HCT116 (cell line): ENCODE results near the gene PCDH9. TPM values are rescaled to one million over a fixed set of nuclear protein-coding genes. Genes with fewer than 3 reads are reported as not detected.

ENCODE experiments used
- ATAC-seq: fragments of 200-7000 bp; cut with Tn5 transposase; 2 replicates; pipeline ENCODE4 v1.9.1; 2020; ENCODE audit warnings: mild to moderate bottlenecking, moderate library complexity
- BruUV-seq: library from RNA; stranded (reverse); fragments of 400-500 nt; replicated peaks from 2 replicates; lab custom pipeline; 2021; lab: Mats Ljungman, UMichigan
- CTCF ChIA-PET: fragments of 300-600 bp; sonication (Branson Sonifier 250); formaldehyde crosslinking; loops from one replicate; lab custom pipeline; 2021; ENCODE audit warnings: antibody characterized with exemption; lab: Charles Lee
- POLR2A ChIA-PET: fragments of 300-600, 350-600 bp; sonication (Branson Sonifier 250); formaldehyde crosslinking; loops from one replicate; lab custom pipeline; 2021; ENCODE audit warnings: antibody characterized with exemption; lab: Charles Lee
- RAD21 ChIA-PET, 2 experiments: fragments of 300-600 bp; sonication (Branson Sonifier 250); formaldehyde crosslinking; loops; one replicate each; lab custom pipeline; 2023; ENCODE audit warnings: low total read pairs in 2 of 2; ENCODE audit not compliant: uncharacterized antibody in 2 of 2, unreplicated experiment in 2 of 2, low non-redundant PET in 1 of 2; lab: Charles Lee
- DNase-seq: peaks from one replicate; pipeline ENCODE4 v3.0.0-alpha.2; 2010; ENCODE audit warnings: low read depth, low spot score
- H2AFZ ChIP-seq: fragments of 200-600 bp; shearing (Covaris generic), sonication (generic); 2 replicates; pipeline ENCODE4 v1.6.1; 2017; ENCODE audit warnings: low read depth, mixed run types, mixed read lengths, antibody characterized with exemption, low read length; ENCODE audit not compliant: poor library complexity, severe bottlenecking
- H3K27ac ChIP-seq: 2 replicates; pipeline ENCODE4 v1.5.1; 2012; ENCODE audit warnings: low read depth, low read length
- H3K27me3 ChIP-seq: fragments of 200-600 bp; sonication (generic); 2 replicates; pipeline ENCODE4 v1.6.1; 2016; ENCODE audit warnings: mixed run types, low read length, mixed read lengths; ENCODE audit not compliant: insufficient read depth
- H3K36me3 ChIP-seq, 2 experiments: fragments of 200-500 bp in 1 of 2; fragments of 200-600 bp in 1 of 2; sonication (Bioruptor generic) in 1 of 2; sonication (generic) in 1 of 2; 2 replicates each; pipeline versions ENCODE4 v1.5.1 to v1.6.1; 2014 to 2016; ENCODE audit warnings: low read length in 2 of 2, inconsistent platforms in 1 of 2, mixed read lengths in 1 of 2, mixed run types in 1 of 2; ENCODE audit not compliant: insufficient read depth in 2 of 2, control insufficient read depth in 1 of 2
- H3K4me1 ChIP-seq, 2 experiments: fragments of 200-600 bp in 1 of 2; sonication (generic) in 1 of 2; 2 replicates each; pipeline versions ENCODE4 v1.5.1 to v1.6.1; 2012 to 2017; ENCODE audit warnings: low read length in 2 of 2, inconsistent platforms in 1 of 2, mild to moderate bottlenecking in 1 of 2, mixed read lengths in 1 of 2, mixed run types in 1 of 2, moderate library complexity in 1 of 2; ENCODE audit not compliant: insufficient read depth in 2 of 2, control insufficient read depth in 1 of 2
- H3K4me2 ChIP-seq: fragments of 200-600 bp; sonication (generic); 2 replicates; pipeline ENCODE4 v1.6.1; 2017; ENCODE audit warnings: mixed run types, low read length, mixed read lengths
- H3K4me3 ChIP-seq, 2 experiments: fragments of 200-600 bp in 1 of 2; sonication (generic) in 1 of 2; replicated peaks in 1 of 2; 2 replicates each; pipeline ENCODE4 v1.5.1; 2011 to 2016; ENCODE audit warnings: low read length in 2 of 2, control low read depth in 1 of 2, low read depth in 1 of 2, mild to moderate bottlenecking in 1 of 2, mixed read lengths in 1 of 2, mixed run types in 1 of 2
- H3K79me2 ChIP-seq: fragments of 200-600 bp; sonication (generic); 2 replicates; pipeline ENCODE4 v1.6.1; 2017; ENCODE audit warnings: mild to moderate bottlenecking, mixed run types, low read length, moderate library complexity, mixed read lengths; ENCODE audit not compliant: insufficient read depth
- H3K9ac ChIP-seq: fragments of 200-600 bp; sonication (generic); 2 replicates; pipeline ENCODE4 v1.6.1; 2016; ENCODE audit warnings: low read length, mixed read lengths
- H3K9me2 ChIP-seq: fragments of 200-600 bp; sonication (generic), shearing (Covaris generic); 2 replicates; pipeline ENCODE4 v1.6.1; 2017; ENCODE audit warnings: mixed run types, mild to moderate bottlenecking, moderate library complexity; ENCODE audit not compliant: insufficient read depth
- H3K9me3 ChIP-seq, 2 experiments: fragments of 200-500 bp in 1 of 2; fragments of 200-600 bp in 1 of 2; sonication (Bioruptor generic) in 1 of 2; sonication (generic) in 1 of 2; 2 replicates each; pipeline ENCODE4 v1.6.1; 2014 to 2017; ENCODE audit warnings: low read length in 2 of 2, mixed read lengths in 2 of 2, inconsistent platforms in 1 of 2, low read depth in 1 of 2, mild to moderate bottlenecking in 1 of 2, mixed run types in 1 of 2, moderate library complexity in 1 of 2; ENCODE audit not compliant: control insufficient read depth in 1 of 2, insufficient read depth in 1 of 2
- H4K20me1 ChIP-seq: fragments of 200-600 bp; sonication (generic), shearing (Covaris generic); 2 replicates; pipeline ENCODE4 v1.6.1; 2017; ENCODE audit warnings: mixed run types, mild to moderate bottlenecking, moderate library complexity; ENCODE audit not compliant: insufficient read depth
- ATF3 ChIP-seq: IDR thresholded peaks from 2 replicates; pipeline ENCODE4 v1.6.1; 2012
- CBX3 ChIP-seq: IDR thresholded peaks from 2 replicates; pipeline ENCODE4 v1.6.1; 2012; ENCODE audit warnings: low read depth
- CEBPB ChIP-seq: IDR thresholded peaks from 2 replicates; pipeline ENCODE4 v1.6.1; 2012; ENCODE audit warnings: low read depth
- EGR1 ChIP-seq: IDR thresholded peaks from 2 replicates; pipeline ENCODE4 v1.6.1; 2012; ENCODE audit warnings: low read depth
- ELF1 ChIP-seq: IDR thresholded peaks from 2 replicates; pipeline ENCODE4 v1.6.1; 2012; ENCODE audit warnings: low read depth, borderline replicate concordance
- EZH2 ChIP-seq: fragments of 200-600 bp; sonication (generic); IDR thresholded peaks from 2 replicates; pipeline ENCODE4 v1.6.1; 2017; ENCODE audit warnings: antibody characterized with exemption, mixed run types
- EZH2phosphoT487 ChIP-seq: fragments of 200-600 bp; IDR thresholded peaks from 2 replicates; pipeline ENCODE4 v1.6.1; 2018; ENCODE audit warnings: antibody characterized with exemption, borderline replicate concordance
- FOSL1 ChIP-seq: IDR thresholded peaks from 2 replicates; pipeline ENCODE4 v1.6.1; 2012; ENCODE audit warnings: low read depth
- JUND ChIP-seq: IDR thresholded peaks from 2 replicates; pipeline ENCODE4 v1.6.1; 2012
- MAX ChIP-seq: IDR thresholded peaks from 2 replicates; pipeline ENCODE4 v1.6.1; 2012
- POLR2A ChIP-seq: IDR thresholded peaks from 2 replicates; pipeline ENCODE4 v1.7.0; 2011; ENCODE audit warnings: borderline replicate concordance; ENCODE audit not compliant: insufficient read depth, insufficient read length; ENCODE audit errors: extremely low read depth
- POLR2AphosphoS5 ChIP-seq: IDR thresholded peaks from 2 replicates; pipeline ENCODE4 v1.6.1; 2011; ENCODE audit warnings: mild to moderate bottlenecking, low read depth, low read length, moderate library complexity
- REST ChIP-seq: IDR thresholded peaks from 2 replicates; pipeline ENCODE4 v1.6.1; 2012; ENCODE audit warnings: low read depth
- SIN3A ChIP-seq: IDR thresholded peaks from 2 replicates; pipeline ENCODE4 v1.6.1; 2012; ENCODE audit warnings: low read depth
- SRF ChIP-seq: IDR thresholded peaks from 2 replicates; pipeline ENCODE4 v1.6.1; 2012; ENCODE audit warnings: low read depth
- TCF7L2 ChIP-seq: IDR thresholded peaks from 2 replicates; pipeline ENCODE4 v1.7.0; 2011; ENCODE audit warnings: borderline replicate concordance, inconsistent platforms; ENCODE audit not compliant: insufficient read depth, insufficient read length; ENCODE audit errors: extremely low read depth
- YY1 ChIP-seq: IDR thresholded peaks from 2 replicates; pipeline ENCODE4 v1.6.1; 2011; ENCODE audit warnings: low read length, low read depth, moderate library complexity, mild to moderate bottlenecking; ENCODE audit not compliant: insufficient replicate concordance; ENCODE audit errors: extremely low read depth
- ZFX ChIP-seq: fragments of 450-650 bp; IDR thresholded peaks from 2 replicates; pipeline ENCODE4 v1.6.1; 2017
- ZNF274 ChIP-seq: fragments of 200-500 bp; sonication (Bioruptor generic); IDR thresholded peaks from 2 replicates; pipeline ENCODE4 v1.6.1; 2014; ENCODE audit warnings: mild to moderate bottlenecking, low read depth, low read length, inconsistent platforms
- intact Hi-C: fragments of 100-400 bp; cut with micrococcal nuclease; formaldehyde crosslinking; loops from 2 replicates; pipeline ENCODE4 v1.10.0; 2022
- total RNA-seq: library from RNA; stranded (reverse); gene quantifications from one replicate; pipeline ENCODE4 v1.2.1, GENCODE V29; 2021; ENCODE audit not compliant: unreplicated experiment

The PCDH9 gene
- total RNA-seq, 1 experiment from 2014 or later, result 0.02 TPM

GRCh38 chr13:66576381-66576780 is 653.8 kb downstream of the PCDH9 start:
- no peaks in the 10 kb centered on the region for H3K79me2 ChIP-seq
- intact Hi-C loops, result no loop called here
- TF ChIP-seq EZH2phosphoT487 (no peak), ELF1 (no peak), YY1 (no peak), POLR2AphosphoS5 (no peak), EGR1 (no peak), SIN3A (no peak), JUND (no peak), FOSL1 (no peak), REST (no peak), MAX (no peak), TCF7L2 (no peak), CEBPB (no peak), ZNF274 (no peak), POLR2A (no peak), ZFX (no peak), ATF3 (no peak), CBX3 (no peak), EZH2 (no peak), SRF (no peak)
- no peak overlapping the region for H3K4me3 ChIP-seq
- no peaks in the 10 kb centered on the region for H3K9me3 ChIP-seq
- no peaks in the 10 kb centered on the region for H4K20me1 ChIP-seq
- ATAC-seq (no peak), DNase-seq (no peak)
- BruUV-seq, result no TSS peak
- no peak overlapping the region for H3K9ac ChIP-seq
- no peak overlapping the region for H3K4me2 ChIP-seq
- no peaks in the 10 kb centered on the region for H3K36me3 ChIP-seq
- H3K9me2 ChIP-seq, result no peaks in the 10 kb centered on the region
- no peak overlapping the region for H3K27ac ChIP-seq
- no peak overlapping the region for H2AFZ ChIP-seq
- H3K27me3 ChIP-seq, result no peaks in the 10 kb centered on the region
- ChIA-PET RAD21 (no interaction called here), CTCF (no interaction called here), POLR2A (no interaction called here)
- no peaks in the 10 kb centered on the region for H3K4me1 ChIP-seq
